Measurements from ENCODE around the gene POU4F3.

DNA sequence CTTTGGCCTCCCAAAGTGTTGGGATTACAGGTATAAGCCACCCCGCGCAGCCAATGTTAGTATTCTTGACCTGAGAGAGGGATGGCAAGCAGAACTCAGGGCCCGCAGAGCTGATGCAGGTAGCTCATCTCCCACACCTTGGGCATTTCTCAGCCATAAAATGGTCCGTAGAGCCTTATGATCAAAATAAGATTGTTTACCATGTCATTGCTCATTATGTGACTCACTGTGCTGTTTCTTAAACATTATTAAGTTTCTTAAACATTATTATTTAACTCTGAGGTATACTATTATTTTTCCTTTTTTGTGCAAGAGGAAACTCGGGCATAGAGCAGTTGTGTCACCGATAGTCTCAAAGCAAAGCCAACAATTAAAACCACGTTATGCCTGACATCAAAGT, 42.4 kb upstream of the POU4F3 start:
- TF ChIP-seq POLR2A (IDR thresholded peaks at IDR 0.05), result no peak
- TF ChIP-seq, protein P1, sequence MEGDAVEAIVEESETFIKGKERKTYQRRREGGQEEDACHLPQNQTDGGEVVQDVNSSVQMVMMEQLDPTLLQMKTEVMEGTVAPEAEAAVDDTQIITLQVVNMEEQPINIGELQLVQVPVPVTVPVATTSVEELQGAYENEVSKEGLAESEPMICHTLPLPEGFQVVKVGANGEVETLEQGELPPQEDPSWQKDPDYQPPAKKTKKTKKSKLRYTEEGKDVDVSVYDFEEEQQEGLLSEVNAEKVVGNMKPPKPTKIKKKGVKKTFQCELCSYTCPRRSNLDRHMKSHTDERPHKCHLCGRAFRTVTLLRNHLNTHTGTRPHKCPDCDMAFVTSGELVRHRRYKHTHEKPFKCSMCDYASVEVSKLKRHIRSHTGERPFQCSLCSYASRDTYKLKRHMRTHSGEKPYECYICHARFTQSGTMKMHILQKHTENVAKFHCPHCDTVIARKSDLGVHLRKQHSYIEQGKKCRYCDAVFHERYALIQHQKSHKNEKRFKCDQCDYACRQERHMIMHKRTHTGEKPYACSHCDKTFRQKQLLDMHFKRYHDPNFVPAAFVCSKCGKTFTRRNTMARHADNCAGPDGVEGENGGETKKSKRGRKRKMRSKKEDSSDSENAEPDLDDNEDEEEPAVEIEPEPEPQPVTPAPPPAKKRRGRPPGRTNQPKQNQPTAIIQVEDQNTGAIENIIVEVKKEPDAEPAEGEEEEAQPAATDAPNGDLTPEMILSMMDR (IDR thresholded peaks at IDR 0.05 in 4 of 5, conservative IDR thresholded peaks at IDR 0.05 in 1 of 5), result no peak

All from gastrocnemius medialis (tissue), 4 donors.